Peyer's patch (tissue), 4 donors: ENCODE measurements around the gene SEMA4A. TPM values are rescaled to one million over a fixed set of nuclear protein-coding genes. Genes with fewer than 3 reads are reported as not detected.
"Not testable (repeated sequence)": the region's sequence is repeated elsewhere in the genome, so short reads cannot be mapped to it uniquely, and the experiment has no call there.

Experiments used
- DNase-seq, 3 donors: peaks; one replicate each; pipeline ENCODE4 v3.0.0-alpha.2; 2017 to 2019
- H3K27ac ChIP-seq, 4 donors: fragments of 200-600 bp; sonication (generic); one replicate each; pipeline ENCODE4 v1.5.1; 2016 to 2019
- H3K27me3 ChIP-seq, 2 donors: fragments of 200-600 bp; sonication (generic); one replicate each; pipeline ENCODE4 v1.5.1; 2019
- H3K36me3 ChIP-seq, 3 donors: fragments of 200-600 bp; sonication (generic); one replicate each; pipeline ENCODE4 v1.5.1; 2016 to 2019
- H3K4me1 ChIP-seq, 4 donors: fragments of 200-600 bp; sonication (generic); one replicate each; pipeline ENCODE4 v1.5.1; 2016 to 2019
- H3K4me3 ChIP-seq, 4 donors: fragments of 200-600 bp; sonication (generic); 1 replicate in 3 of 4; 2 replicates in 1 of 4; pipeline ENCODE4 v1.5.1; 2016 to 2019; ENCODE audit warnings: mild to moderate bottlenecking in 1 of 4
- H3K9me3 ChIP-seq, 4 donors: fragments of 200-600 bp; sonication (generic); one replicate each; pipeline ENCODE4 v1.5.1; 2016 to 2019; ENCODE audit warnings: mild to moderate bottlenecking in 1 of 4
- CTCF ChIP-seq, 6 experiments: fragments of 450-650 bp in 4 of 6; fragments of 200-600 bp in 2 of 6; sonication (generic) in 1 of 6; IDR thresholded peaks; one replicate each; pipeline ENCODE4 v1.5.1; 2017 to 2019; ENCODE audit warnings: antibody characterized with exemption in 6 of 6, mild to moderate bottlenecking in 3 of 6, moderate library complexity in 1 of 6
- POLR2A ChIP-seq, 2 donors: fragments of 450-650 bp; IDR thresholded peaks; one replicate each; pipeline ENCODE4 v1.5.1; 2017; ENCODE audit warnings: antibody characterized with exemption in 2 of 2, mild to moderate bottlenecking in 2 of 2, moderate library complexity in 2 of 2
- total RNA-seq, 4 donors: library from RNA; depleted of rRNA; stranded (reverse); fragments of >200 nt; gene quantifications; one replicate each; pipeline ENCODE4 v1.1.0, GENCODE V29; 2016

SEMA4A gene
- total RNA-seq, 4 donors from 2014 or later = 1.5 to 19.0 (median 3.2) TPM

GRCh38 chr1:156190265-156190664 lies 36.9 kb downstream of the SEMA4A start:
- H3K36me3 ChIP-seq, H3K4me3 ChIP-seq, H3K27me3 ChIP-seq, DNase-seq, H3K9me3 ChIP-seq: not testable (repeated sequence)
- Histone ChIP-seq H3K27ac (peak overlapping the region in 2 of 4 donors; percentile 26 to 65), H3K4me1 (peaks cover 0 to 15% (median 4%) of the 10 kb centered on the region in 4 donors)

GRCh38 chr1:156191292-156191964 lies 38.0 kb downstream of the SEMA4A start:
- Histone ChIP-seq H3K36me3 (no peaks in the 10 kb centered on the region), H3K4me3 (no peak overlapping the region), H3K9me3 (no peaks in the 10 kb centered on the region), H3K4me1 (peaks cover 0 to 23% (median 5%) of the 10 kb centered on the region in 4 donors), H3K27me3 (no peaks in the 10 kb centered on the region), H3K27ac (peak overlapping the region in 2 of 4 donors; percentile 37 to 65)
- DNase-seq = no peak
- TF ChIP-seq POLR2A (IDR thresholded peaks at IDR 0.05) = no peak

- peaks cover 0 to 31% (median 5%) of the 10 kb centered on the region in 4 donors for H3K4me1 ChIP-seq
- TF ChIP-seq POLR2A (IDR thresholded peaks at IDR 0.05) (no peak), CTCF (IDR thresholded peaks at IDR 0.05) (no peak)
- peak overlapping the region; percentile 74 to 98 (median 76) for H3K4me3 ChIP-seq
These were observed 39.8 kb downstream of the SEMA4A start for GRCh38 chr1:156193208-156193487.

GRCh38 chr1:156193488-156194299 lies 40.3 kb downstream of the SEMA4A start, which contains the start of gene SLC25A44:
TSS of gene SLC25A44 (plus strand) at chr1:156194104. CDS start at chr1:156199848, 5,744 bp downstream.
- H3K4me1 ChIP-seq = peaks cover 0 to 37% (median 5%) of the 10 kb centered on the region in 4 donors
- peak within 1 kb of the TSS; percentile 74 to 98 (median 76) for H3K4me3 ChIP-seq
- TF ChIP-seq POLR2A (IDR thresholded peaks at IDR 0.05) = peak; percentile 65 to 67
- peak; percentile 57 to 78 (median 74) for TF ChIP-seq CTCF (IDR thresholded peaks at IDR 0.05)
- no peaks in the 10 kb centered on the region for H3K36me3 ChIP-seq
- peak; percentile 94 to 99 (median 97) for DNase-seq
- peak within 1 kb of the TSS; percentile 74 to 83 (median 78) for H3K27ac ChIP-seq
- H3K27me3 ChIP-seq = no peaks in the 10 kb centered on the region
- H3K9me3 ChIP-seq = no peaks in the 10 kb centered on the region

More at GRCh38 chr1:156193208-156193487, 39.8 kb downstream of the SEMA4A start:
- H3K9me3 ChIP-seq = no peaks in the 10 kb centered on the region
- peak overlapping the region; percentile 74 to 83 (median 78) for H3K27ac ChIP-seq
- H3K36me3 ChIP-seq = no peaks in the 10 kb centered on the region
- no peak for DNase-seq
- H3K27me3 ChIP-seq = no peaks in the 10 kb centered on the region

GRCh38 chr1:156194300-156194652 lies 40.9 kb downstream of the SEMA4A start:
- no peaks in the 10 kb centered on the region for H3K36me3 ChIP-seq
- TF ChIP-seq CTCF (IDR thresholded peaks at IDR 0.05) = no peak
- TF ChIP-seq POLR2A (IDR thresholded peaks at IDR 0.05) = no peak
- no peaks in the 10 kb centered on the region for H3K27me3 ChIP-seq
- H3K4me3 ChIP-seq = peak overlapping the region; percentile 74 to 98 (median 76)
- H3K4me1 ChIP-seq = peaks cover 0 to 42% (median 6%) of the 10 kb centered on the region in 4 donors
- no peak for DNase-seq
- peak overlapping the region; percentile 63 to 83 (median 70) for H3K27ac ChIP-seq
- H3K9me3 ChIP-seq = no peaks in the 10 kb centered on the region

GRCh38 chr1:156195853-156196252 lies 42.5 kb downstream of the SEMA4A start:
- TF ChIP-seq CTCF (IDR thresholded peaks at IDR 0.05) (no peak), POLR2A (IDR thresholded peaks at IDR 0.05) (no peak)
- no peak for DNase-seq
- H3K9me3 ChIP-seq = no peaks in the 10 kb centered on the region
- peaks cover 0 to 45% (median 6%) of the 10 kb centered on the region in 4 donors for H3K4me1 ChIP-seq
- H3K36me3 ChIP-seq = peaks cover 0 to 13% (median 0%) of the 10 kb centered on the region in 3 donors
- no peaks in the 10 kb centered on the region for H3K27me3 ChIP-seq
- H3K4me3 ChIP-seq = no peak overlapping the region
- no peak overlapping the region for H3K27ac ChIP-seq
